Left ventricle myocardium inferior (tissue), 1 donor: ENCODE data around the gene ANXA6. TPM values are rescaled to one million over a fixed set of nuclear protein-coding genes. Genes with fewer than 3 reads are reported as not detected.

Source experiments
- DNase-seq: peaks from one replicate; pipeline ENCODE4 v3.0.0-alpha.2; 2020
- H3K27ac ChIP-seq: fragments of 200-600 bp; replicated peaks from 2 replicates; pipeline ENCODE4 v1.8.0; 2021
- H3K27me3 ChIP-seq: fragments of 200-600 bp; 2 replicates; pipeline ENCODE4 v1.8.0; 2021; ENCODE audit warnings: low read depth
- H3K36me3 ChIP-seq: fragments of 200-600 bp; 2 replicates; pipeline ENCODE4 v1.8.0; 2021
- H3K4me1 ChIP-seq: fragments of 200-600 bp; 2 replicates; pipeline ENCODE4 v1.8.0; 2021
- H3K4me3 ChIP-seq: fragments of 200-600 bp; 2 replicates; pipeline ENCODE4 v1.8.0; 2021; ENCODE audit warnings: mild to moderate bottlenecking, moderate library complexity
- H3K9me3 ChIP-seq: fragments of 200-600 bp; replicated peaks from 2 replicates; pipeline ENCODE4 v1.8.0; 2021
- CTCF ChIP-seq: fragments of 200-600 bp; IDR thresholded peaks from 2 replicates; pipeline ENCODE4 v1.8.0; 2021; ENCODE audit warnings: antibody characterized with exemption, mild to moderate bottlenecking, borderline replicate concordance
- intact Hi-C: fragments of 100-400 bp; cut with micrococcal nuclease; formaldehyde crosslinking; loops from one replicate; pipeline ENCODE4 v1.11.0; 2022
- total RNA-seq: library from RNA; stranded (reverse); fragmentation: NEBNext Ultra II Directional; extraction: Animal tissue kit (Norgen Biotek cat#: 25700); gene quantifications from one replicate; pipeline ENCODE4 v1.2.1, GENCODE V29; 2021
- donor health status: DM: no; HTN: yes; CAD: no; lungs with severe emphysema.

Gene ANXA6
- total RNA-seq, 1 donor from 2014 or later = 195 TPM

GRCh38 chr5:151062405-151063141 lies 95.0 kb downstream of the ANXA6 start:
- Histone ChIP-seq H3K9me3 (no peaks in the 10 kb centered on the region), H3K4me3 (no peak overlapping the region), H3K36me3 (peaks cover 49% of the 10 kb centered on the region), H3K4me1 (peaks cover 97% of the 10 kb centered on the region), H3K27me3 (no peaks in the 10 kb centered on the region), H3K27ac (peak overlapping the region; percentile 93)
- DNase-seq = no peak
- intact Hi-C loops = no loop called here
- TF ChIP-seq CTCF = no peak

GRCh38 chr5:151060742-151061141 lies 96.8 kb downstream of the ANXA6 start:
- peaks cover 87% of the 10 kb centered on the region for H3K4me1 ChIP-seq
- intact Hi-C loops = no loop called here
- H3K9me3 ChIP-seq = no peaks in the 10 kb centered on the region
- no peak overlapping the region for H3K4me3 ChIP-seq
- peaks cover 66% of the 10 kb centered on the region for H3K36me3 ChIP-seq
- peak overlapping the region; percentile 93 for H3K27ac ChIP-seq
- no peak for DNase-seq
- no peaks in the 10 kb centered on the region for H3K27me3 ChIP-seq
- TF ChIP-seq CTCF = no peak

- peak overlapping the region; percentile 93 for H3K27ac ChIP-seq
- intact Hi-C loops = no loop called here
- peaks cover 77% of the 10 kb centered on the region for H3K4me1 ChIP-seq
- H3K4me3 ChIP-seq = no peak overlapping the region
- H3K36me3 ChIP-seq = peaks cover 84% of the 10 kb centered on the region
- DNase-seq = no peak
- no peaks in the 10 kb centered on the region for H3K9me3 ChIP-seq
- no peaks in the 10 kb centered on the region for H3K27me3 ChIP-seq
- peak; percentile 25 for TF ChIP-seq CTCF
Measured at GRCh38 chr5:151058891-151059489, 98.6 kb downstream of the ANXA6 start.

- no peak for DNase-seq
- peaks cover 89% of the 10 kb centered on the region for H3K36me3 ChIP-seq
Measured at GRCh38 chr5:151058301-151058700, 99.3 kb downstream of the ANXA6 start.

More at GRCh38 chr5:151058301-151058700, 99.3 kb downstream of the ANXA6 start:
- no peak overlapping the region for H3K4me3 ChIP-seq
- no peaks in the 10 kb centered on the region for H3K27me3 ChIP-seq
- H3K4me1 ChIP-seq = peaks cover 70% of the 10 kb centered on the region
- peak overlapping the region; percentile 93 for H3K27ac ChIP-seq
- peak; percentile 12 for TF ChIP-seq CTCF
- no peaks in the 10 kb centered on the region for H3K9me3 ChIP-seq
- intact Hi-C loops = no loop called here
